GM18499 (cell line): Measurements from ENCODE around the gene CASP9.
"Not testable (repeated sequence)": the region's sequence is repeated elsewhere in the genome, so short reads cannot be mapped to it uniquely, and the experiment has no call there.

Experiments
- ATAC-seq: cut with Tn5 transposase; IDR thresholded peaks from one replicate; pipeline ENCODE4 v1.9.1; 2021; ENCODE audit warnings: moderate number of reproducible peaks; ENCODE audit not compliant: insufficient read depth, unreplicated experiment

CASP9 gene

GRCh38 chr1:15475752-15476314 is 48.2 kb downstream of the CASP9 start, which contains the start of gene CELA2B:
Gene CELA2B (plus strand): TSS chr1:15476104. CDS start chr1:15476126, 22 bp downstream.
- no peak for ATAC-seq

- ATAC-seq = no peak
These were observed 51.4 kb downstream of the CASP9 start for GRCh38 chr1:15472587-15472986.

- not testable (repeated sequence) for ATAC-seq
These were observed 52.3 kb downstream of the CASP9 start for GRCh38 chr1:15471723-15472122.

GRCh38 chr1:15471067-15471466 is 52.9 kb downstream of the CASP9 start:
- ATAC-seq = not testable (repeated sequence)

GRCh38 chr1:15469821-15470448 is 54.1 kb downstream of the CASP9 start:
- ATAC-seq = not testable (repeated sequence)

- ATAC-seq = no peak
These were observed 54.7 kb downstream of the CASP9 start for GRCh38 chr1:15469361-15469760.

- no peak for ATAC-seq
These were observed 55.9 kb downstream of the CASP9 start for GRCh38 chr1:15468145-15468544.

- ATAC-seq = not testable (repeated sequence)
These were observed 56.9 kb downstream of the CASP9 start for GRCh38 chr1:15466955-15467625.

- ATAC-seq = no peak
These were observed 58.3 kb downstream of the CASP9 start for GRCh38 chr1:15465674-15466073.

- ATAC-seq = not testable (repeated sequence)
These were observed 60.1 kb downstream of the CASP9 start for GRCh38 chr1:15463926-15464322.

GRCh38 chr1:15463064-15463800 is 60.8 kb downstream of the CASP9 start:
- ATAC-seq = not testable (repeated sequence)

GRCh38 chr1:15460708-15461095 is 63.3 kb downstream of the CASP9 start:
- ATAC-seq = no peak

- no peak for ATAC-seq
These were observed 64.0 kb downstream of the CASP9 start for GRCh38 chr1:15459771-15460707.

GRCh38 chr1:15458388-15458787 is 65.6 kb downstream of the CASP9 start:
- not testable (repeated sequence) for ATAC-seq

GRCh38 chr1:15457585-15457984 is 66.4 kb downstream of the CASP9 start:
- no peak for ATAC-seq

GRCh38 chr1:15456313-15456954 is 67.6 kb downstream of the CASP9 start, which contains the start of gene CELA2A:
Gene CELA2A (plus strand): TSS chr1:15456732. CDS start chr1:15456754, 22 bp downstream.
- ATAC-seq = no peak

- ATAC-seq = no peak
These were observed 68.5 kb downstream of the CASP9 start for GRCh38 chr1:15455522-15455921.

- no peak for ATAC-seq
These were observed 69.8 kb downstream of the CASP9 start for GRCh38 chr1:15454256-15454655.

- ATAC-seq = no peak
These were observed 70.3 kb downstream of the CASP9 start for GRCh38 chr1:15453734-15454133.
